Measurements from ENCODE around the gene AMPD2. TPM values are rescaled to one million over a fixed set of nuclear protein-coding genes. Genes with fewer than 3 reads are reported as not detected.

AMPD2 gene
- total RNA-seq, result 38.5 TPM

GRCh38 chr1:109619576-109620400 is at the start of gene AMPD2, which contains the start of gene GNAT2:
AMPD2 (plus strand) TSS chr1:109619837; CDS start chr1:109621176, 1,339 bp downstream.
GNAT2 (minus strand) TSS chr1:109619616; CDS start chr1:109612870, 6,746 bp downstream.
- peak in 1 of 2 donors; percentile 48 for TF ChIP-seq POLR2A (IDR thresholded peaks at IDR 0.05)
- TF ChIP-seq POLR2AphosphoS5 (IDR thresholded peaks at IDR 0.05; ENCODE audit: insufficient read depth in 1 of 2, low read depth in 1 of 2), result peak in 1 of 2 donors; percentile 79
- no peak for TF ChIP-seq CTCF (IDR thresholded peaks at IDR 0.05)
- H3K27ac ChIP-seq, result peak within 1 kb of the TSS; percentile 91
- intact Hi-C loops (cut with DNase I), result loop anchor here (10.0 kb wide), 1 partner anchor 75 kb away; the partner anchor contains the start of gene GNAI3
- no peaks in the 10 kb centered on the region for H3K27me3 ChIP-seq
- H3K4me1 ChIP-seq, result peaks cover 48% of the 10 kb centered on the region
- no peaks in the 10 kb centered on the region for H3K9me3 ChIP-seq
- H3K36me3 ChIP-seq, result no peaks in the 10 kb centered on the region
- peak within 1 kb of the TSS; percentile 69 to 83 for H3K4me3 ChIP-seq
- peak in 1 of 2 donors; percentile 90 for DNase-seq (ENCODE audit: extremely low spot score in 2 of 2)

GRCh38 chr1:109570414-109570813 is 49.2 kb upstream of the AMPD2 start:
- DNase-seq (ENCODE audit: extremely low spot score in 2 of 2), result no peak
- H3K27ac ChIP-seq, result no peak overlapping the region
- no peaks in the 10 kb centered on the region for H3K27me3 ChIP-seq
- no peak for TF ChIP-seq CTCF (IDR thresholded peaks at IDR 0.05)
- TF ChIP-seq POLR2A (IDR thresholded peaks at IDR 0.05), result no peak
- TF ChIP-seq POLR2AphosphoS5 (IDR thresholded peaks at IDR 0.05; ENCODE audit: insufficient read depth in 1 of 2, low read depth in 1 of 2), result peak in 1 of 2 donors; percentile 40
- H3K36me3 ChIP-seq, result peaks cover 0 to 5% of the 10 kb centered on the region in 2 donors
- no peaks in the 10 kb centered on the region for H3K9me3 ChIP-seq
- intact Hi-C loops (cut with DNase I), result no loop called here
- no peak overlapping the region for H3K4me3 ChIP-seq
- peaks cover 75% of the 10 kb centered on the region for H3K4me1 ChIP-seq

GRCh38 chr1:109573785-109574184 is 45.9 kb upstream of the AMPD2 start:
- Histone ChIP-seq H3K36me3 (peaks cover 0 to 15% of the 10 kb centered on the region in 2 donors), H3K27ac (no peak overlapping the region), H3K4me1 (peaks cover 45% of the 10 kb centered on the region), H3K9me3 (no peaks in the 10 kb centered on the region), H3K27me3 (no peaks in the 10 kb centered on the region), H3K4me3 (no peak overlapping the region)
- DNase-seq (ENCODE audit: extremely low spot score in 2 of 2), result no peak
- no peak for TF ChIP-seq POLR2AphosphoS5 (IDR thresholded peaks at IDR 0.05; ENCODE audit: insufficient read depth in 1 of 2, low read depth in 1 of 2)
- TF ChIP-seq CTCF (IDR thresholded peaks at IDR 0.05), result no peak
- TF ChIP-seq POLR2A (IDR thresholded peaks at IDR 0.05), result no peak
- intact Hi-C loops (cut with DNase I), result no loop called here

- Histone ChIP-seq H3K27me3 (no peaks in the 10 kb centered on the region), H3K4me3 (no peak overlapping the region), H3K36me3 (peaks cover 1 to 36% of the 10 kb centered on the region in 2 donors), H3K27ac (no peak overlapping the region), H3K4me1 (peaks cover 26% of the 10 kb centered on the region), H3K9me3 (no peaks in the 10 kb centered on the region)
- TF ChIP-seq POLR2A (IDR thresholded peaks at IDR 0.05) (no peak), POLR2AphosphoS5 (IDR thresholded peaks at IDR 0.05; ENCODE audit: insufficient read depth in 1 of 2, low read depth in 1 of 2) (no peak), CTCF (IDR thresholded peaks at IDR 0.05) (no peak)
- DNase-seq (ENCODE audit: extremely low spot score in 2 of 2), result no peak
- intact Hi-C loops (cut with DNase I), result no loop called here
Observed at GRCh38 chr1:109578947-109579443, 40.6 kb upstream of the AMPD2 start.

Measured in vagina (tissue), 2 donors.